Kidney tubule cell (primary cell): ENCODE measurements around the gene UBE2D2.
"Not testable (repeated sequence)": the region's sequence is repeated elsewhere in the genome, so short reads cannot be mapped to it uniquely, and the experiment has no call there.

Experiments used
- DNase-seq: peaks from one replicate; pipeline ENCODE4 v3.0.0-alpha.2; 2018; ENCODE audit warnings: low spot score

Gene UBE2D2

GRCh38 chr5:139584137-139584536 lies 23.0 kb downstream of the UBE2D2 start:
- DNase-seq, result no peak

- DNase-seq, result not testable (repeated sequence)
These were observed 27.0 kb downstream of the UBE2D2 start for GRCh38 chr5:139588116-139588515.

GRCh38 chr5:139588962-139589361 lies 27.8 kb downstream of the UBE2D2 start:
- DNase-seq, result peak; percentile 22

GRCh38 chr5:139592289-139592688 lies 31.1 kb downstream of the UBE2D2 start:
- no peak for DNase-seq

- not testable (repeated sequence) for DNase-seq
These were observed 31.9 kb downstream of the UBE2D2 start for GRCh38 chr5:139593076-139593475.

GRCh38 chr5:139593716-139594319 lies 32.7 kb downstream of the UBE2D2 start:
- peak; percentile 72 for DNase-seq

- DNase-seq, result no peak
These were observed 36.0 kb downstream of the UBE2D2 start for GRCh38 chr5:139597134-139597533.

GRCh38 chr5:139598601-139598965 lies 37.4 kb downstream of the UBE2D2 start:
- not testable (repeated sequence) for DNase-seq

- DNase-seq, result peak; percentile 58
These were observed 39.3 kb downstream of the UBE2D2 start for GRCh38 chr5:139600336-139600949.

- no peak for DNase-seq
These were observed 40.3 kb downstream of the UBE2D2 start for GRCh38 chr5:139601429-139601828.

- not testable (repeated sequence) for DNase-seq
These were observed 40.8 kb downstream of the UBE2D2 start for GRCh38 chr5:139601948-139602347.

GRCh38 chr5:139605887-139606286 lies 44.7 kb downstream of the UBE2D2 start:
- DNase-seq, result no peak

GRCh38 chr5:139611703-139612584 lies 50.8 kb downstream of the UBE2D2 start:
- DNase-seq, result no peak

- DNase-seq, result no peak
These were observed 58.7 kb downstream of the UBE2D2 start for GRCh38 chr5:139619861-139620260.

GRCh38 chr5:139625398-139625797 lies 64.3 kb downstream of the UBE2D2 start:
- peak; percentile 79 for DNase-seq

- no peak for DNase-seq
These were observed 69.7 kb downstream of the UBE2D2 start for GRCh38 chr5:139630855-139631254.

- no peak for DNase-seq
These were observed 70.5 kb downstream of the UBE2D2 start for GRCh38 chr5:139631520-139632165.

GRCh38 chr5:139633295-139634027 lies 72.3 kb downstream of the UBE2D2 start:
- peak; percentile 80 for DNase-seq

GRCh38 chr5:139634028-139634325 lies 72.8 kb downstream of the UBE2D2 start:
- no peak for DNase-seq

- DNase-seq, result no peak
These were observed 73.4 kb downstream of the UBE2D2 start for GRCh38 chr5:139634541-139634940.

GRCh38 chr5:139635191-139635590 lies 74.1 kb downstream of the UBE2D2 start:
- DNase-seq, result no peak

- peak; percentile 95 for DNase-seq
These were observed 74.6 kb downstream of the UBE2D2 start for GRCh38 chr5:139635606-139636206.
